ENCODE measurements around the gene DENND1B.

GRCh38 chr1:197735461-197735860 is 39.8 kb downstream of the DENND1B start:
- no peak for TF ChIP-seq KLF9 (tag by site-specific recombination; IDR thresholded peaks at IDR 0.05; ENCODE audit: low read depth)
- no peak for TF ChIP-seq ZNF670 (tag by site-specific recombination; IDR thresholded peaks at IDR 0.05; ENCODE audit: low read depth)
- TF ChIP-seq ZNF398 (tag by site-specific recombination; IDR thresholded peaks at IDR 0.05), result no peak
- no peak for TF ChIP-seq ZSCAN16 (tag by site-specific recombination; IDR thresholded peaks at IDR 0.05)
- TF ChIP-seq ZNF704 (tag by site-specific recombination; IDR thresholded peaks at IDR 0.05), result no peak
- TF ChIP-seq YY1 (tag by site-specific recombination; IDR thresholded peaks at IDR 0.05), result no peak
- TF ChIP-seq CTCF (tag by site-specific recombination; IDR thresholded peaks at IDR 0.05), result no peak
- TF ChIP-seq ZNF221 (tag by site-specific recombination; IDR thresholded peaks at IDR 0.05; ENCODE audit: borderline replicate concordance), result no peak
- TF ChIP-seq MYNN (tag by site-specific recombination; IDR thresholded peaks at IDR 0.05; ENCODE audit: borderline replicate concordance), result no peak
- TF ChIP-seq REPIN1 (tag by site-specific recombination; IDR thresholded peaks at IDR 0.05; ENCODE audit: low read depth), result no peak
- TF ChIP-seq ZNF768 (tag by site-specific recombination; IDR thresholded peaks at IDR 0.05), result no peak
- no peak for TF ChIP-seq KLF16 (tag by site-specific recombination; IDR thresholded peaks at IDR 0.05)
- no peak for TF ChIP-seq ZNF416 (tag by site-specific recombination; IDR thresholded peaks at IDR 0.05)
